NB4 (cell line): ENCODE results near the gene UBE2C.
A peak's percentile ranks its signal among the peaks of the same experiment; 100 is the strongest.

Source experiments
- DNase-seq: peaks from one replicate; pipeline ENCODE4 v3.0.0; 2010; ENCODE audit warnings: low read depth
- H3K4me3 ChIP-seq: one replicate; pipeline ENCODE4 v1.5.1; 2011; ENCODE audit warnings: mild to moderate bottlenecking, low read depth, low read length, moderate library complexity
- CTCF ChIP-seq: IDR thresholded peaks from one replicate; pipeline ENCODE4 v1.5.1; 2012; ENCODE audit warnings: low read depth, low read length
- MAX ChIP-seq: IDR thresholded peaks from 2 replicates; pipeline ENCODE4 v1.6.1; 2011; ENCODE audit warnings: low read depth, low read length
- MYC ChIP-seq: IDR thresholded peaks from 2 replicates; pipeline ENCODE4 v1.6.1; 2011; ENCODE audit warnings: low read depth, low read length
- POLR2A ChIP-seq: IDR thresholded peaks from 2 replicates; pipeline ENCODE4 v1.6.1; 2011; ENCODE audit warnings: mild to moderate bottlenecking; ENCODE audit not compliant: insufficient read length; ENCODE audit errors: extremely low read depth

The UBE2C gene

GRCh38 chr20:45835825-45836224 is 23.4 kb downstream of the UBE2C start:
- no peak for TF ChIP-seq CTCF
- no peak for TF ChIP-seq MAX
- TF ChIP-seq MYC, result no peak
- TF ChIP-seq POLR2A, result no peak
- H3K4me3 ChIP-seq, result no peak overlapping the region
- no peak for DNase-seq

GRCh38 chr20:45836841-45837240 is 24.4 kb downstream of the UBE2C start:
- no peak for DNase-seq
- H3K4me3 ChIP-seq, result no peak overlapping the region
- TF ChIP-seq MYC (no peak), POLR2A (no peak), MAX (no peak), CTCF (no peak)

GRCh38 chr20:45840700-45841198 is 28.3 kb downstream of the UBE2C start:
- no peak for DNase-seq
- TF ChIP-seq CTCF, result no peak
- TF ChIP-seq MYC, result no peak
- TF ChIP-seq POLR2A, result no peak
- no peak for TF ChIP-seq MAX
- no peak overlapping the region for H3K4me3 ChIP-seq

- H3K4me3 ChIP-seq, result no peak overlapping the region
- TF ChIP-seq POLR2A (no peak), MAX (no peak), MYC (no peak), CTCF (no peak)
- DNase-seq, result no peak
These were observed 29.1 kb downstream of the UBE2C start for GRCh38 chr20:45841407-45842129.

GRCh38 chr20:45842169-45842812 is 29.8 kb downstream of the UBE2C start:
- DNase-seq, result peak; percentile 34
- TF ChIP-seq POLR2A (no peak), CTCF (no peak), MYC (no peak), MAX (no peak)
- no peak overlapping the region for H3K4me3 ChIP-seq
